HepG2 (cell line): ENCODE data around the gene ZNF341. TPM values are rescaled to one million over a fixed set of nuclear protein-coding genes. Genes with fewer than 3 reads are reported as not detected.

Experiments used
- ARHGAP35 ChIP-seq: sonication (generic); formaldehyde crosslinking; IDR thresholded peaks from 2 replicates; pipeline ENCODE4 v1.9.0; 2022; ENCODE audit warnings: mild to moderate bottlenecking, inconsistent platforms, moderate library complexity, missing genetic modification reagents, borderline replicate concordance
- ERF ChIP-seq: IDR thresholded peaks from 2 replicates; pipeline ENCODE4 v1.6.1; 2018; ENCODE audit warnings: missing biosample characterization, missing genetic modification reagents
- FOXC1 ChIP-seq: sonication (generic); formaldehyde crosslinking; IDR thresholded peaks from 2 replicates; pipeline ENCODE4 v1.8.0; 2022; ENCODE audit warnings: mild to moderate bottlenecking, missing genetic modification reagents, borderline replicate concordance
- GABPB1 ChIP-seq: IDR thresholded peaks from 2 replicates; pipeline ENCODE4 v1.6.1; 2016; ENCODE audit warnings: mild to moderate bottlenecking, missing genetic modification reagents, moderate library complexity, missing compliant biosample characterization
- GFI1 ChIP-seq: sonication (generic); formaldehyde crosslinking; IDR thresholded peaks from 2 replicates; pipeline ENCODE4 v1.5.0; 2020; ENCODE audit warnings: missing genetic modification reagents, mild to moderate bottlenecking, borderline replicate concordance
- KAT7 ChIP-seq: IDR thresholded peaks from 2 replicates; pipeline ENCODE4 v1.6.1; 2018; ENCODE audit warnings: borderline replicate concordance, missing compliant biosample characterization
- PHF8 ChIP-seq: sonication (generic); formaldehyde crosslinking; IDR thresholded peaks from 2 replicates; pipeline ENCODE4 v1.5.0; 2020; ENCODE audit warnings: missing genetic modification reagents
- RAD51 ChIP-seq: fragments of 450-650 bp; IDR thresholded peaks from 2 replicates; pipeline ENCODE4 v1.6.1; 2016; ENCODE audit warnings: borderline replicate concordance
- REST ChIP-seq, 2 experiments: IDR thresholded peaks; 2 replicates each; pipeline ENCODE4 v1.6.1; 2011 to 2012; ENCODE audit warnings: low read length in 2 of 2, borderline replicate concordance in 1 of 2, low read depth in 1 of 2, mild to moderate bottlenecking in 1 of 2, moderate library complexity in 1 of 2
- SP5 ChIP-seq: IDR thresholded peaks from 2 replicates; pipeline ENCODE4 v1.6.1; 2016; ENCODE audit warnings: low read depth, borderline replicate concordance
- ZC3H13 ChIP-seq: sonication (generic); formaldehyde crosslinking; IDR thresholded peaks from 2 replicates; pipeline ENCODE4 v1.8.1; 2023; ENCODE audit warnings: mild to moderate bottlenecking, missing genetic modification reagents, moderate library complexity
- ZFAT ChIP-seq: sonication (generic); formaldehyde crosslinking; conservative IDR thresholded peaks from 2 replicates; pipeline ENCODE4 v1.8.1; 2023; ENCODE audit warnings: missing genetic modification reagents, inconsistent platforms
- ZNF747 ChIP-seq: sonication (generic); formaldehyde crosslinking; IDR thresholded peaks from 2 replicates; pipeline ENCODE4 v1.8.1; 2023; ENCODE audit warnings: missing genetic modification reagents, mild to moderate bottlenecking, borderline replicate concordance
- polyA plus RNA-seq, 8 experiments: library from polyadenylated mRNA; depleted of rRNA in 3 of 8; stranded (reverse) in 7 of 8; unstranded in 1 of 8; fragments of >200 nt; fragmentation: Illumina TruSeq in 4 of 8; extraction: Trizol in 4 of 8; gene quantifications; 2 replicates each; pipeline versions ENCODE4 v1.2.1 to v1.2.3, GENCODE V29; 2011 to 2016; ENCODE audit warnings: low read depth in 4 of 8, missing spikeins in 1 of 8, mixed read lengths in 1 of 8; ENCODE audit not compliant: insufficient read depth in 1 of 8
- total RNA-seq, 5 experiments: library from RNA; depleted of rRNA; stranded (reverse); fragments of >200 nt; fragmentation: Illumina TruSeq; extraction: Trizol; gene quantifications; 2 replicates each; pipeline ENCODE4 v1.2.3, GENCODE V29; 2016; ENCODE audit warnings: low read depth in 1 of 5
- TF ChIP-seq, protein P1 (sequence below): sonication (generic); formaldehyde crosslinking; IDR thresholded peaks from 2 replicates; pipeline ENCODE4 v1.4.0; 2020; ENCODE audit warnings: low read depth, missing genetic modification reagents
- TF ChIP-seq, protein P2 (sequence below): sonication (generic); formaldehyde crosslinking; IDR thresholded peaks from 2 replicates; pipeline ENCODE4 v1.4.0; 2020; ENCODE audit warnings: missing genetic modification reagents
- TF ChIP-seq, protein P3 (sequence below): sonication (generic); formaldehyde crosslinking; IDR thresholded peaks from 2 replicates; pipeline ENCODE4 v1.8.0; 2022; ENCODE audit warnings: mild to moderate bottlenecking, missing genetic modification reagents, moderate library complexity

The ZNF341 gene
- total and polyA plus RNA-seq, 2 of the 13 experiments (the other 11 are each of a cell fraction or from before 2014, with no cell fraction given), result 1.1 to 2.2 TPM

DNA sequence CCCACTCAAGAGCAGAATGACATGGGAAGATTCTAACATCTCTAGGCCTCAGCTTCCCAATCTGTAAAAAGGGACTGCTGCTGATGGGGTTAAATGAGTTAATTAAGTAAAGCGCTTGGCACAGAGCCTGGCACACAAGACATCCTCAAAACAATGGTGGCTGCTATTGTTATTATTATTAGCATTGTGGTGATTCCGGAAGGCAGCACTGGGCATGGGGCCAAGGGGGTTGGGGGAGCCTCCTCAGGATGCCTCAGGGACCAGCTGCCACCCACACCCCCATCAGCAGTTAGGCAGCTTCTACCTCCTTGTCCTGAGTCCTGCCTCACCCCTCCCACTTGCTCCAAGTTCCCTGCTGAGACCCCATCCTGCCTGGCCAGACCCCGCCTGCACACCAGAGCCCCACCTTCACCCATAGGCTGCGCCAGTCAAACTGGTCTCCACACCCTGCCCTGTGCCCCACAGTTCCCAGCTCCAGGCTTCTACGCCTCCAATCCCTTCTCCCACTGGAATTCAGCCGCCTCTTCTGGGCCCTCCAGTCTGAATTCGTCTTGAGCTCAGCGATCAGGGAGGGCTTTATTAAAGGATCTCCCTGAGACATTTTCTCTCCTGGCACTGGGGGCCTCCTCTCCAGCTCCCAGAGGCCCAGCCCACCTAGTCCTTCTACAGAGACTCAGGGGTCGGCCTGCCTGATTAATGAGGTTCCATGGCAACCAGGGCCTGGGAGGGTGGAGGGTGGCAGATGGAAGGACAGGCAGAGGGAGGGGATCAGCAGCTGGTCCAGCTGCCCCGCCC lies 47.1 kb upstream of the ZNF341 start (continued):
- TF ChIP-seq KAT7 (CRISPR knock-in tag) (0 out of 2 replicates have a peak, but pooled peaks have one; percentile 10), ARHGAP35 (CRISPR knock-in tag) (no peak), SP5 (CRISPR knock-in tag) (peak; percentile 38; the same call in 1 of the 2 replicates), GABPB1 (CRISPR knock-in tag) (no peak), PHF8 (no peak), GFI1 (CRISPR knock-in tag) (no peak), ZFAT (CRISPR knock-in tag) (no peak), ZNF747 (no peak), ZC3H13 (CRISPR knock-in tag) (no peak), ERF (CRISPR knock-in tag) (0 out of 2 replicates have a peak, but pooled peaks have one; percentile 7), REST (IDR thresholded peaks at IDR 0.05; ENCODE audit: borderline replicate concordance in 1 of 2, low read depth in 1 of 2, low read length in 2 of 2) (no peak), RAD51 (no peak), FOXC1 (no peak)
- TF ChIP-seq, protein P1, sequence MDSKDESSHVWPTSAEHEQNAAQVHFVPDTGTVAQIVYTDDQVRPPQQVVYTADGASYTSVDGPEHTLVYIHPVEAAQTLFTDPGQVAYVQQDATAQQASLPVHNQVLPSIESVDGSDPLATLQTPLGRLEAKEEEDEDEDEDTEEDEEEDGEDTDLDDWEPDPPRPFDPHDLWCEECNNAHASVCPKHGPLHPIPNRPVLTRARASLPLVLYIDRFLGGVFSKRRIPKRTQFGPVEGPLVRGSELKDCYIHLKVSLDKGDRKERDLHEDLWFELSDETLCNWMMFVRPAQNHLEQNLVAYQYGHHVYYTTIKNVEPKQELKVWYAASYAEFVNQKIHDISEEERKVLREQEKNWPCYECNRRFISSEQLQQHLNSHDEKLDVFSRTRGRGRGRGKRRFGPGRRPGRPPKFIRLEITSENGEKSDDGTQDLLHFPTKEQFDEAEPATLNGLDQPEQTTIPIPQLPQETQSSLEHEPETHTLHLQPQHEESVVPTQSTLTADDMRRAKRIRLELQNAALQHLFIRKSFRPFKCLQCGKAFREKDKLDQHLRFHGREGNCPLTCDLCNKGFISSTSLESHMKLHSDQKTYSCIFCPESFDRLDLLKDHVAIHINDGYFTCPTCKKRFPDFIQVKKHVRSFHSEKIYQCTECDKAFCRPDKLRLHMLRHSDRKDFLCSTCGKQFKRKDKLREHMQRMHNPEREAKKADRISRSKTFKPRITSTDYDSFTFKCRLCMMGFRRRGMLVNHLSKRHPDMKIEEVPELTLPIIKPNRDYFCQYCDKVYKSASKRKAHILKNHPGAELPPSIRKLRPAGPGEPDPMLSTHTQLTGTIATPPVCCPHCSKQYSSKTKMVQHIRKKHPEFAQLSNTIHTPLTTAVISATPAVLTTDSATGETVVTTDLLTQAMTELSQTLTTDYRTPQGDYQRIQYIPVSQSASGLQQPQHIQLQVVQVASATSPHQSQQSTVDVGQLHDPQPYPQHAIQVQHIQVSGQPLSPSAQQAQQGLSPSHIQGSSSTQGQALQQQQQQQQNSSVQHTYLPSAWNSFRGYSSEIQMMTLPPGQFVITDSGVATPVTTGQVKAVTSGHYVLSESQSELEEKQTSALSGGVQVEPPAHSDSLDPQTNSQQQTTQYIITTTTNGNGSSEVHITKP (CRISPR knock-in tag), result no peak
- TF ChIP-seq, protein P2, sequence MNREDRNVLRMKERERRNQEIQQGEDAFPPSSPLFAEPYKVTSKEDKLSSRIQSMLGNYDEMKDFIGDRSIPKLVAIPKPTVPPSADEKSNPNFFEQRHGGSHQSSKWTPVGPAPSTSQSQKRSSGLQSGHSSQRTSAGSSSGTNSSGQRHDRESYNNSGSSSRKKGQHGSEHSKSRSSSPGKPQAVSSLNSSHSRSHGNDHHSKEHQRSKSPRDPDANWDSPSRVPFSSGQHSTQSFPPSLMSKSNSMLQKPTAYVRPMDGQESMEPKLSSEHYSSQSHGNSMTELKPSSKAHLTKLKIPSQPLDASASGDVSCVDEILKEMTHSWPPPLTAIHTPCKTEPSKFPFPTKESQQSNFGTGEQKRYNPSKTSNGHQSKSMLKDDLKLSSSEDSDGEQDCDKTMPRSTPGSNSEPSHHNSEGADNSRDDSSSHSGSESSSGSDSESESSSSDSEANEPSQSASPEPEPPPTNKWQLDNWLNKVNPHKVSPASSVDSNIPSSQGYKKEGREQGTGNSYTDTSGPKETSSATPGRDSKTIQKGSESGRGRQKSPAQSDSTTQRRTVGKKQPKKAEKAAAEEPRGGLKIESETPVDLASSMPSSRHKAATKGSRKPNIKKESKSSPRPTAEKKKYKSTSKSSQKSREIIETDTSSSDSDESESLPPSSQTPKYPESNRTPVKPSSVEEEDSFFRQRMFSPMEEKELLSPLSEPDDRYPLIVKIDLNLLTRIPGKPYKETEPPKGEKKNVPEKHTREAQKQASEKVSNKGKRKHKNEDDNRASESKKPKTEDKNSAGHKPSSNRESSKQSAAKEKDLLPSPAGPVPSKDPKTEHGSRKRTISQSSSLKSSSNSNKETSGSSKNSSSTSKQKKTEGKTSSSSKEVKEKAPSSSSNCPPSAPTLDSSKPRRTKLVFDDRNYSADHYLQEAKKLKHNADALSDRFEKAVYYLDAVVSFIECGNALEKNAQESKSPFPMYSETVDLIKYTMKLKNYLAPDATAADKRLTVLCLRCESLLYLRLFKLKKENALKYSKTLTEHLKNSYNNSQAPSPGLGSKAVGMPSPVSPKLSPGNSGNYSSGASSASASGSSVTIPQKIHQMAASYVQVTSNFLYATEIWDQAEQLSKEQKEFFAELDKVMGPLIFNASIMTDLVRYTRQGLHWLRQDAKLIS (CRISPR knock-in tag), result no peak
- TF ChIP-seq, protein P3, sequence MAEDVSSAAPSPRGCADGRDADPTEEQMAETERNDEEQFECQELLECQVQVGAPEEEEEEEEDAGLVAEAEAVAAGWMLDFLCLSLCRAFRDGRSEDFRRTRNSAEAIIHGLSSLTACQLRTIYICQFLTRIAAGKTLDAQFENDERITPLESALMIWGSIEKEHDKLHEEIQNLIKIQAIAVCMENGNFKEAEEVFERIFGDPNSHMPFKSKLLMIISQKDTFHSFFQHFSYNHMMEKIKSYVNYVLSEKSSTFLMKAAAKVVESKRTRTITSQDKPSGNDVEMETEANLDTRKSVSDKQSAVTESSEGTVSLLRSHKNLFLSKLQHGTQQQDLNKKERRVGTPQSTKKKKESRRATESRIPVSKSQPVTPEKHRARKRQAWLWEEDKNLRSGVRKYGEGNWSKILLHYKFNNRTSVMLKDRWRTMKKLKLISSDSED (CRISPR knock-in tag), result no peak
